ENCODE data around the gene MVD. TPM values are rescaled to one million over a fixed set of nuclear protein-coding genes. Genes with fewer than 3 reads are reported as not detected.

The MVD gene
- total and polyA plus RNA-seq, 2 of the 13 experiments (the other 11 are each of a cell fraction or from before 2014, with no cell fraction given), result 28.1 to 187 TPM

DNA sequence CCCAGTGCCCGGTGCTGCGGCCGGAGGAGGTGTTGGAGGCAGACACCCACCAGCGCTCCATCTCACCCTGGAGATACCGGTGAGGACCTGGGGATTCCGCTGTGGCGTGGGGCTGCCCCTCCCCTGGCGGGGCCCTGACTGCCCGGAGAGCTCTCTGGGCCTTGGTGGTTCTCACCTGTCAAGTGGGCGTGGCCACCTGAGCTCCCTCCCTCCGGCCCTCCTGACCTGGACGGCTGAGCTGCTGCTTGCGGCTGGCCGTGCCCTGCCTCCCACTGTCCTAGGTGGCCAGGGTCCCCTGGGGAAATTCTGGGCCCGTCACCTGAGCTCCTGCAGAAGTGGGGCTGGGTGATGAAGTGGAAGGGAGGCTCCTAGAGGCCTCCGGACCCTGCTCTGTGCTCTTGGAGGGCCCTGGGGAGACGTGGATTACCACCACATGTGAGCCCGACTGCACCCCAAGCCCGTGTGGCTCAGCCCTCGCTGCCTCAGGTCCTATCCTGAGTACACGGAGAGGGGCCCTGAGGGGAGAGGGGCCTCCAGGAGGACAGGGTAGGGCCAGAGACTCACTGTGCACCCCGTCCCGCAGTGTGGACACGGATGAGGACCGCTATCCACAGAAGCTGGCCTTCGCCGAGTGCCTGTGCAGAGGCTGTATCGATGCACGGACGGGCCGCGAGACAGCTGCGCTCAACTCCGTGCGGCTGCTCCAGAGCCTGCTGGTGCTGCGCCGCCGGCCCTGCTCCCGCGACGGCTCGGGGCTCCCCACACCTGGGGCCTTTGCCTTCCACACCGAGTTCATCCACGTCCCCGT, 23.5 kb downstream of the MVD start (continued):
- TF ChIP-seq MXI1 (IDR thresholded peaks at IDR 0.05; ENCODE audit: borderline replicate concordance, low read depth, low read length) (no peak), POLR2G (IDR thresholded peaks at IDR 0.05; ENCODE audit: low read depth, low read length) (no peak), MATR3 (CRISPR knock-in tag; IDR thresholded peaks at IDR 0.05) (0 out of 2 replicates have a peak, but pooled peaks have one; percentile 21), AHDC1 (CRISPR knock-in tag; IDR thresholded peaks at IDR 0.05; ENCODE audit: borderline replicate concordance) (no peak), ZNF619 (CRISPR knock-in tag; IDR thresholded peaks at IDR 0.05) (0 out of 2 replicates have a peak, but pooled peaks have one; percentile 36), HHEX (CRISPR knock-in tag; IDR thresholded peaks at IDR 0.05) (no peak), MED13 (CRISPR knock-in tag; IDR thresholded peaks at IDR 0.05) (peak; percentile 52; the same call in 1 of the 2 replicates), ZFAT (CRISPR knock-in tag; conservative IDR thresholded peaks at IDR 0.05) (no peak), SSRP1 (CRISPR knock-in tag; IDR thresholded peaks at IDR 0.05) (no peak), MTF2 (CRISPR knock-in tag; IDR thresholded peaks at IDR 0.05; ENCODE audit: borderline replicate concordance) (peak; percentile 90; the same call in 1 of the 2 replicates), SATB2 (CRISPR knock-in tag; IDR thresholded peaks at IDR 0.05) (no peak), ZNF292 (CRISPR knock-in tag; IDR thresholded peaks at IDR 0.05; ENCODE audit: borderline replicate concordance, low read depth) (peak; percentile 22; the same call in 1 of the 2 replicates), CCDC6 (CRISPR knock-in tag; IDR thresholded peaks at IDR 0.05) (no peak)
- TF ChIP-seq, protein P1, sequence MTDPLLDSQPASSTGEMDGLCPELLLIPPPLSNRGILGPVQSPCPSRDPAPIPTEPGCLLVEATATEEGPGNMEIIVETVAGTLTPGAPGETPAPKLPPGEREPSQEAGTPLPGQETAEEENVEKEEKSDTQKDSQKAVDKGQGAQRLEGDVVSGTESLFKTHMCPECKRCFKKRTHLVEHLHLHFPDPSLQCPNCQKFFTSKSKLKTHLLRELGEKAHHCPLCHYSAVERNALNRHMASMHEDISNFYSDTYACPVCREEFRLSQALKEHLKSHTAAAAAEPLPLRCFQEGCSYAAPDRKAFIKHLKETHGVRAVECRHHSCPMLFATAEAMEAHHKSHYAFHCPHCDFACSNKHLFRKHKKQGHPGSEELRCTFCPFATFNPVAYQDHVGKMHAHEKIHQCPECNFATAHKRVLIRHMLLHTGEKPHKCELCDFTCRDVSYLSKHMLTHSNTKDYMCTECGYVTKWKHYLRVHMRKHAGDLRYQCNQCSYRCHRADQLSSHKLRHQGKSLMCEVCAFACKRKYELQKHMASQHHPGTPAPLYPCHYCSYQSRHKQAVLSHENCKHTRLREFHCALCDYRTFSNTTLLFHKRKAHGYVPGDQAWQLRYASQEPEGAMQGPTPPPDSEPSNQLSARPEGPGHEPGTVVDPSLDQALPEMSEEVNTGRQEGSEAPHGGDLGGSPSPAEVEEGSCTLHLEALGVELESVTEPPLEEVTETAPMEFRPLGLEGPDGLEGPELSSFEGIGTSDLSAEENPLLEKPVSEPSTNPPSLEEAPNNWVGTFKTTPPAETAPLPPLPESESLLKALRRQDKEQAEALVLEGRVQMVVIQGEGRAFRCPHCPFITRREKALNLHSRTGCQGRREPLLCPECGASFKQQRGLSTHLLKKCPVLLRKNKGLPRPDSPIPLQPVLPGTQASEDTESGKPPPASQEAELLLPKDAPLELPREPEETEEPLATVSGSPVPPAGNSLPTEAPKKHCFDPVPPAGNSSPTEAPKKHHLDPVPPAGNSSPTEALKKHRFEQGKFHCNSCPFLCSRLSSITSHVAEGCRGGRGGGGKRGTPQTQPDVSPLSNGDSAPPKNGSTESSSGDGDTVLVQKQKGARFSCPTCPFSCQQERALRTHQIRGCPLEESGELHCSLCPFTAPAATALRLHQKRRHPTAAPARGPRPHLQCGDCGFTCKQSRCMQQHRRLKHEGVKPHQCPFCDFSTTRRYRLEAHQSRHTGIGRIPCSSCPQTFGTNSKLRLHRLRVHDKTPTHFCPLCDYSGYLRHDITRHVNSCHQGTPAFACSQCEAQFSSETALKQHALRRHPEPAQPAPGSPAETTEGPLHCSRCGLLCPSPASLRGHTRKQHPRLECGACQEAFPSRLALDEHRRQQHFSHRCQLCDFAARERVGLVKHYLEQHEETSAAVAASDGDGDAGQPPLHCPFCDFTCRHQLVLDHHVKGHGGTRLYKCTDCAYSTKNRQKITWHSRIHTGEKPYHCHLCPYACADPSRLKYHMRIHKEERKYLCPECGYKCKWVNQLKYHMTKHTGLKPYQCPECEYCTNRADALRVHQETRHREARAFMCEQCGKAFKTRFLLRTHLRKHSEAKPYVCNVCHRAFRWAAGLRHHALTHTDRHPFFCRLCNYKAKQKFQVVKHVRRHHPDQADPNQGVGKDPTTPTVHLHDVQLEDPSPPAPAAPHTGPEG (CRISPR knock-in tag; IDR thresholded peaks at IDR 0.05), result no peak
- TF ChIP-seq, protein P2, sequence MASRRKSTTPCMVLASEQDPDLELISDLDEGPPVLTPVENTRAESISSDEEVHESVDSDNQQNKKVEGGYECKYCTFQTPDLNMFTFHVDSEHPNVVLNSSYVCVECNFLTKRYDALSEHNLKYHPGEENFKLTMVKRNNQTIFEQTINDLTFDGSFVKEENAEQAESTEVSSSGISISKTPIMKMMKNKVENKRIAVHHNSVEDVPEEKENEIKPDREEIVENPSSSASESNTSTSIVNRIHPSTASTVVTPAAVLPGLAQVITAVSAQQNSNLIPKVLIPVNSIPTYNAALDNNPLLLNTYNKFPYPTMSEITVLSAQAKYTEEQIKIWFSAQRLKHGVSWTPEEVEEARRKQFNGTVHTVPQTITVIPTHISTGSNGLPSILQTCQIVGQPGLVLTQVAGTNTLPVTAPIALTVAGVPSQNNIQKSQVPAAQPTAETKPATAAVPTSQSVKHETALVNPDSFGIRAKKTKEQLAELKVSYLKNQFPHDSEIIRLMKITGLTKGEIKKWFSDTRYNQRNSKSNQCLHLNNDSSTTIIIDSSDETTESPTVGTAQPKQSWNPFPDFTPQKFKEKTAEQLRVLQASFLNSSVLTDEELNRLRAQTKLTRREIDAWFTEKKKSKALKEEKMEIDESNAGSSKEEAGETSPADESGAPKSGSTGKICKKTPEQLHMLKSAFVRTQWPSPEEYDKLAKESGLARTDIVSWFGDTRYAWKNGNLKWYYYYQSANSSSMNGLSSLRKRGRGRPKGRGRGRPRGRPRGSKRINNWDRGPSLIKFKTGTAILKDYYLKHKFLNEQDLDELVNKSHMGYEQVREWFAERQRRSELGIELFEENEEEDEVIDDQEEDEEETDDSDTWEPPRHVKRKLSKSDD (CRISPR knock-in tag; IDR thresholded peaks at IDR 0.05; ENCODE audit: low read depth), result peak; percentile 18; the same call in 1 of the 2 replicates

All from HepG2 (cell line).